ENCODE measurements around the gene PTPMT1.
"Not testable (repeated sequence)": the region's sequence is repeated elsewhere in the genome, so short reads cannot be mapped to it uniquely, and the experiment has no call there.

The PTPMT1 gene

DNA sequence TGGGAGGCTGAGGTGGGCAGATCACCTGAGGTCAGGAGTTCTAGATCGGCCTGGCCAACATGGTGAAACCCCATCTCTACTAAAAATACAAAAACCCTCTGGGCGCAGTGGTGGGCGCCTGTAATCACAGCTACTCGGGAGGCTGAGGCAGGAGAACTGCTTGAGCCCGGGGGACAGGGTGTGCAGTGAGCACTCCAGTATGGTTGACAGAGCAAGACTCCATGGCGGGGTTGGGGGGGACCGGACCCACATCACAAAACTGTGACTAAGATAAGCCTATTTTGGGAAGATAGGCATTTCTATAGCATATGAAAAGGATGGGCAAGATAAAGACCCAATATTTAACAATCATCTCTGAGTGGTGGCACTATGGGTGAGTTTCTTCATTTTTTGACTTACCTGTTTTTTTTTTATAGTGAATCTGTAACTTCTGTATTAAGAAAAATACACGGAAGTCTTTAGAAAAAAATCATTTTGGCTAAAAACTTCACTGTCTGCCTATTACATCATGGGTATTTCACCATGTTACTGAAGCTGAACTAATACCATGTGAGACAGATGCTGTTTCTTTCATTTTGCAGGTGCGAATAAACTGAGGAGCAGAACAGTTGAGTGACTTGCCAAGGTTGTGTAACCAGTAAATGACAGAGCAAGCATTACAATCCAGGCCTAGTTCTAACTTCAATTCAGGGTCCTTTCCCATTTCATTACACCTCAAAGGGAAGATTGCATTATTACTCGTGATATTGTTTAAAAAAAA lies 14.9 kb upstream of the PTPMT1 start:
- DNase-seq = no peak

- no peak for DNase-seq
Observed at GRCh38 chr11:47551086-47551485, 14.3 kb upstream of the PTPMT1 start.

DNA sequence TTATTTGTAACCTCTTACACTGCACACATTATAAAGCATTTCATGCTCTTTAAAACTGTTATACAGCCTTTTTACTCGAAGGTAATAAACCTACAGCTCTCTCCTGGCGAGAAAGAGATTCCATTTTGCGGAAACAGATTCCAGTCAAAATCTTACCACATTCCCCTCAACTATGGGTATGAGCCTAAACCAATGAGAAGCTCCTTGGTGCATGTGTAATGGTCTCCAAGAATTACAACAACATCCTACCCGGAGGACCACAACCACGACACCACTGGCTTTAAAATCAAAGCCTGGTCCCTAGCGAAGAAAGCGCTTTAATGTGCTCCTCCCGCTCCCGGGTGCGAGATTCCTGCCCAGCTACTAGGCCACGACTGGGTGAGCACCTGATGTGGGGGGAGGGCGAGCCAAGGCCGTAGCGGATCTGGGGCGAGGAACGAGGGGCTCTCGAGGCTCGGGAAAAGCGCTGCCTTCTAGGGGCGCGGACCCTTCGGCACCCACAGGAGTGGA lies 13.3 kb upstream of the PTPMT1 start:
- no peak for DNase-seq

DNA sequence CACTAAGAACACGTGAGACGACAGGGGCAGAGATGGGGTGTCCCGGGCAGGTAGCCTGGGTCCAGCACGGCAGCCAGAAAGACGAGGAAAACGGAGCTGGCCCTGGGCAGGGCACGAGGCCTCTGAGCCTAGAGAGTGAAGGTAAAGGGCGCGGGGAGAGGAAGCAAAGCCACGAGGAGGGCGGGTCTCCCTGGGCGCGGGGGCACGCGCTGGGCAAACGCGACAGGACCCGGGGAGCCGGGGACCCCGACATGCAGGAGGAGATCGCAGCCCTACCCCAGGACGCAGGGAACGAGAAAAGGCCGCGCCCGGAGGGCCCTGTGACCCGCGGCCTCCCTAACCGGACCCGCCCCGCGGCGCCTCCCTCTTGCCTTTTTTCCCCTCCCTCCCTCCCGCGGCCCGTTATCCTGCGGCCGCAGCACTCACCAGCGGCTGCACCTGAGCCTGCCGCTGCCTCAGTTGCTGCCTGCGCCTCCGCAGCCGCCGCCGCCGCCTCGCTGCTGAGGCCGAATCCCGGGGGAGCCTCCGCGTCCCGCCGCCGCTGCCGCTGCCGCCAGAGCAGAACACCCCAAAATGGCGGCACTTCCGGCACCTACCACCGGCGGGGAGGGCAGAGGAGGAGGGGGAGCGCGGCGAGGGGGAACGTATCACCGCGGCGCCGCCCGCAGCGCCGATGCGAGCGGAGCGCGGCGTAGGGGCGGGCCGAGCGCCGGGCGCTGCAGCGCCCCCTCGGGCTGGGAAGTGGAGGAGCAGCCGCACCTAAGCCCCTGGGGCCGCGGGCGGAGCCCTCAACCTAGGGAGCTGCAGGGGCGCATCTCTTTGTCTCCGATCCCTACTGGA lies 12.6 kb upstream of the PTPMT1 start, which contains the start of gene CELF1:
TSS of gene CELF1 (minus strand) at position 567 of the 840 bp plus-strand sequence. CDS start 53,609 bp downstream, outside the sequence.
- peak; percentile 77 for DNase-seq

- DNase-seq = no peak
Observed at GRCh38 chr11:47553406-47553743, 12.0 kb upstream of the PTPMT1 start.

- DNase-seq = not testable (repeated sequence)
Observed at GRCh38 chr11:47557004-47557403, 8.4 kb upstream of the PTPMT1 start.

DNA sequence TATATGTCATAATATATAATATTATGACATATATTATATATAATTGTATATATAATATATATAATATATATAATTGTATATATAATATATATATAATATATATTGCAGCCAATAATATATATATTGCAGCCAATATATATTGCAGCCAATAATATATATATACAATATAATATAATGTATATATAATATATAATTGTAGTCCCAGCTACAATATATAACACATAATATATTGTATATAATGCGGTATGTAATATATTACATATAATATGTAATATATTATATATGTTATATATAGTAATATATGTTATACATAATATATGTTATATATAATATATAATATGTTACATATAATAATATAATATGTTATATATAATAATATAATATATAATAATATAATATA lies 6.7 kb upstream of the PTPMT1 start:
- DNase-seq = no peak

GRCh38 chr11:47560426-47560825 lies 5.0 kb upstream of the PTPMT1 start:
- no peak for DNase-seq

DNA sequence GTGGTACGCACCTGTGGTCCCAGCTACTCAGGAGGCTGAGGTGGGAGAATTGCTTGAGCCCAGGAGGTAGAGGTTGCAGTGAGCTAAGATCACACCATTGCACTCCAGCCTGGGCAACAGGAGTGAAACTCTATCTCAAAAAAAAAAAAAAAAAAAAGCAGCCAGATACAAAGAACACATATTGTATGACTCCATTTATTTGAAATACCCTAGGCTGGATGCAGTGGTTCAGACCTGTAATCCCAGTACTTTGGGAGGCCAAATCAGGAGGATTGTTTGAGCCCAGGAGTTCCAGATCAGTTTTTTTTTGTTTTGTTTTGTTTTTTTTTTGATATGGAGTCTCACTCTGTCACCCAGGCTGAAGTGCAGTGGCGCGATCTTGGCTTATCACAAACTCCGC lies 3.0 kb upstream of the PTPMT1 start:
- DNase-seq = not testable (repeated sequence)

DNA sequence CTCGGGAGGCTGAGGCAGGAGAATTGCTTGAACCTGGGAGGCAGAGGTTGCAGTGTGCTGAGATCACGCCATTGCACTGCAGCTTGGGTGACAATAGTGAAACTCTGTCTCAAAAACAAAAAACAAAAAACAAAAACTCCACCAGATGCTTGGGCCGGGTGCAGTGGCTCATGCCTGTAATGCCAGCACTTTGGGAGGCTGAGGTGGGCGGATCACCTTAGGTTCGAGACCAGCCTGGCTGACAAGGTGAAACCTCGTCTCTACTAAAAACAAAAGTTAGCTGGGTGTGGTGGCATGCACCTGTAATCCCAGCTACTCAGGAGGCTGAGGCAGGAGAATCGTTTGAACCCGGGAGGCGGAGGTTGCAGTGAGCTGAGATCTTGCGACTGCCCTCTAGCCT lies 1.0 kb upstream of the PTPMT1 start:
- not testable (repeated sequence) for DNase-seq

DNA sequence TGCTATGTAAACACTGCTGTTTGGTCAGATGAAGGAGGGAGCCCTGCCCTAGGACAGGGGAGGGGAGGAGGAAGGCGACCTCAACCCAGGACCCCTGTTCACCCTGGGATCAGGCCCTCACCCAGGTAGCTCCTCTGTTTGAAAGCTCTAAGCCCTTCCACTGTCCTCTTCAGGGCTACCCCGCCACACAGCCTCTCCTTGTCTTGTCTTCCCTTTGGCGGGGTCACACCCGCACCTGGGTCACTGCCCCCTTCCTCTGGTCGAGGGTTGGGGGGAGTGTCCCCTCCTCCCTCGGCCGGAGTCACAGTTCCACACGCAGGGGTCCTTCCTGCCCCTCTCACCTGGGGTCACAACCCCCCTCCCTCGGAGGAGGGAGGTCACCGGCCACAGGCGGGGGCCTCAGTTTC lies 463 bp upstream of the PTPMT1 start:
- no peak for DNase-seq

DNA sequence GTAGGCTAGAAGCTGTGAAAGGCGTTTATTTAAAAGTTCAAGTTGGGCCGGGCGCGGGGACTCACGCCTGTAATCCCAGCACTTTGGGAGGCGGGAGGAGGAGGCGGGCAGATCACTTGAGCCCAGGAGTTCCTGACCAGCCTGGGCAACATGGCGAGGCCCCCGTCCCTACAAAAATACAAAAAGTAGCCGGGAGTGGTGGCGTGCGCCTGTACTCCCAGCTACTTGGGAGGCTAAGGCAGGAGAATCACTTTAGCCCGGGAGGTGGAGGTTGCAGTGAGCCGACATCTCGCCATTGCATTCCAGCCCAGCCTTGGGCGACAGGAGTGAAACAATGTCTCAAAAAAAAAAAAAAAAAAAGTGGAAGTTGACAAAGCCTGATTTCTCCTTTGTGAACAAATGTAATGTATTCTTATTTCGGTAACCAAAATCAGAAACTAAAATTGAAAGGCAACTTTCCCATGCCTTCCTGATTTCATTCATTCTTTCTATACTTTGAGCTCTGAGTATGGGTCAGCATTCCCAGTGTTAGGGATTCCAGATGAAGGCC lies 825 bp downstream of the PTPMT1 start:
- DNase-seq = no peak

GRCh38 chr11:47569646-47570045 lies 4.2 kb downstream of the PTPMT1 start:
- DNase-seq = no peak

DNA sequence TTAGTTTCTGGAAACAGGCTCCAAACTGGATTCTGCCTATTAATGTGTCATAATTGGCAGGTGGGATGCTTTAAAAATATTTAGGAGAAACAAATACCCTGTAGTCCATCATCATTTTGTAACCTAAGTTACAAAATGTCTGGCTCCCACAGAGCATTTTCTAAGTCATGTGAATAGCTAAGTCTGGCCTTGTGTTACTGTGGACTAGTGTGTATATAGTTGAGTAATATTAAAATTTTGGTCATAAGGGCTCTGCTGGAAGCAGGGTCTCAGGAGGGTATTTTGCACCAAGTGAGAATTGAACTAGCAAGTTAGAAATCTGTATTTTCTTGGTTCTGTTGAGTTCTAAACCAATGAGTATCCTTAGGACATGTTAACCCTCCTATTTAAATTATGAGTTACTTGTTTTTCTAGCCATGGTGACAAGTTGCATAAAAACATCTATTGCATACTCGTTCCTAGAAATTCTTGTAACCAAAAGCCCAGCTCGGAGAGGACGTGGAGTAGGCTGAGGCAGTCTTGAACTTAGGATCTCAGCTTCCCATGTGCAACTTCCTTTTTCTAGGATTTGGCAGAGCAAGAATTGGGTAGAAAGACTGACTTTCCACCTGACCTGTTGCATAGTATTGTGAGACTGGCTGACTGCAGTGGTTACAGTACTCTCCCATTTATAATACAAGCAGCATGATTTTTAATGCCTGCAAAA lies 5.4 kb downstream of the PTPMT1 start:
- DNase-seq = no peak

GRCh38 chr11:47571357-47571729 lies 5.9 kb downstream of the PTPMT1 start:
- DNase-seq = no peak

DNA sequence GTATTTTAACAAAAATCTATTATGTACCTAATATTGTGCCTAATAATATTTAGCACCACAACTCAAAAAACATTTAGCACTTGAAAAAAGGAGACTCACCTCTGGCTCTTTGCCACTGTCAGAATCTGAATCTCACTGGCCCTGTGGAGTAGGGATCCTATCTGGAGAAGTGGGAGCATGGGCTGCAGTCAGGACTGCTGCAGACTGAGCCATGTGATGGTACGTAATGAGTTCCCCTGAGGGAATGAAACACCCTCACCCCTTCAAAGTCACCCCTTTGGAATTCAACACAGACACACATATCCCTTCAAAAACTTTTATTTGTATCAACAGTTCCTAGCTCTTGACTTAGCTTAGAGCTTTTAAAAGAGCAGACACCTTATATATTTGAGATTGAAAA lies 6.5 kb downstream of the PTPMT1 start:
- DNase-seq = no peak

DNA sequence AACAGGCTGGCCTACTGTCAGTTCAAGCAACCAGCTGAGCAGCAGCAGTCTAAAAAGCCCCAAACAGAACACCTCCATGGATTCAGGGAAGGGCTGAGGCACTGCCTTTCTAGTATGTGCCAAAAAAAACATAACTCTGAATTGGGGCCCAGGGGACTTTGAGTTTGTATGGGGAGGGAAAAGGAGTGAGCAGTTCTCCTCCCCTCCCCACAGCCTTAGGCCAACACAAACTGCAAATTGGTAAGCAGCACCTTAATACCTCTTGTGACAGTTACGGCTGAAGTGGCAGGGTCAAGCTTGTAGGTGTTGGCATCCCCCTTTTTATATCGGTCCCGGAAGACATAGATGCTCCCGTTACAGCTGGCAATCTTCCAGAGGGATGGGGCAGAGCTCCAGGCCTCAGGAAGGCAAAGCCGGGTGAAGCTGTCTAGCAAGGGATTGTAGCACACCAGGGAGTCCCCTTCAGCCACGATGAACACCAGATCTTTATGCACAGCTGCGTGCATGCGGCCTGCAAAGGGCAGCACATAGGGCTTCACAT lies 7.4 kb downstream of the PTPMT1 start:
- DNase-seq = no peak

DNA sequence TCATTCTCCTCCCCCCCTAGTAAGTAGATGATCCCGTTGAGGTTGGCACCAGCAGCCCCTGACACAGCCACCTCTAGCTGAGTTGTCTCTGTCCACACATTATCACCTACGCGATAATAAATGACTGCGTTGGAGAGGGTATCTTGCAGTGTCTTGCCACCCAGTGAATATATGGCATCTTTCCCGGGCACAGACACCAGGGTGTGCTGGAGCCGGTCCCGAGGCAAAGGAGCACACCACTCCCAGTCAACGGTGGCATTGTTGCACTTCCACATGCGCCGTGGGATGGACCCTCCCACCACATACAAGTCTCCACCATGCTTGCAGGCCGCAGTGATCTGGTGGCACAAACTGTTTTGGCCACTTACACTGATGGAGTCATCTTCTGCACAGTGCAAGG lies 7.9 kb downstream of the PTPMT1 start:
- no peak for DNase-seq

- DNase-seq = no peak
Observed at GRCh38 chr11:47577460-47578041, 12.2 kb downstream of the PTPMT1 start.

DNA sequence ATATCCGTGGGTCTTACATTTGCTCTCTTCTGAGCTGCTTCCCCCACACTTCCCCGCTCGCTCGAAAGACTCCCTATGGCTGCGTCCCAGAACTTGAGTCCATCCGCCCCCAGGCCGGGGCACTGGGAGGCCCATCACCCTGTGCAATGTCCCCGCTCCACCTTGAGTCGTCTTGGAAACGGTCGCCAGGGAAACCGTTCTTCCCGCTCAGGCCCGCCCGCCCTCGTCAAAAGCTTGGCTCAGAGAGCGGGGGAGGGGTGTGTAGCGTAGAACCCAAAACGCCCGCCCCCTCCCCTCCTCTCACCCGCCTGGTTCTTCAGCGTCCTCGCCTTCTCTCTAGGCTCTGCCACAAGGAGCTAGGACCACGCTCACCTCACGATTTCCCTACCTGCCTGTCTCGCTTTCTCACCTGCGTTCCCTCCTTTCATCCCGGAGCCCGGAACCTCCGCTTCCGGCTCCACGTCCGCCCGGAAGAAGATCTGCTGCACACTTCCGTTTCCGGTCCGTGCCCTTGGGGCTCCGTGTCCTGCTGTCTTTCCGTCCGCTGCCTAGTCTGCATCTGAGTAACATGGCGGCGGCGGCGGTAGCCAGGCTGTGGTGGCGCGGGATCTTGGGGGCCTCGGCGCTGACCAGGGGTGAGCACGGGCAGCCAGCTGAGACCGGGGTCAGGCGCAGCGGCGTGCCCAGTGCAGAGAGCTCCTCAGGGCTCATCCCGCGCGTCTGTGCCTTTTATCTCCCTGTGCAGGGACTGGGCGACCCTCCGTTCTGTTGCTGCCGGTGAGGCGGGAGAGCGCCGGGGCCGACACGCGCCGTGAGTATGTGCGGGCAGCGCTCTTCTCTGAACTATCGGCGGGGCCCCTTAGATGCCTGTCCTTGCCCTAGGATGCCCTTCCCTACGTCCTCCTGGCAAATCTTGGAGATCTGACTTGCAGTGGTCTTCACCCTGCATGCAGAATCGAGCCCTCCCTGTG lies 13.4 kb downstream of the PTPMT1 start, which contains the start of the genes KBTBD4 and NDUFS3:
TSS of gene KBTBD4 (minus strand) at position 447 of the 971 bp plus-strand sequence. CDS start at position 428, 19 bp downstream.
TSS of gene NDUFS3 (plus strand) at position 551 of the 971 bp plus-strand sequence. CDS start at position 569, 18 bp downstream.
- peak; percentile 63 for DNase-seq

GRCh38 chr11:47583844-47584243 lies 18.4 kb downstream of the PTPMT1 start:
- no peak for DNase-seq

Data from amniotic stem cell (primary cell).